Measurements from ENCODE around the gene ERBB2. TPM values are rescaled to one million over a fixed set of nuclear protein-coding genes. Genes with fewer than 3 reads are reported as not detected.

The ERBB2 gene
- total and polyA plus RNA-seq, 2 experiments from 2014 or later, result 46.2 to 196 TPM

GRCh38 chr17:39729280-39729851 lies 29.5 kb downstream of the ERBB2 start (continued):
- TF ChIP-seq JUNB (IDR thresholded peaks at IDR 0.05; ENCODE audit: unreplicated experiment) (no peak), POLR2AphosphoS5 (IDR thresholded peaks at IDR 0.05; ENCODE audit: low read depth) (no peak), ZNF462 (CRISPR knock-in tag; IDR thresholded peaks at IDR 0.05) (no peak), ZNF114 (CRISPR knock-in tag; IDR thresholded peaks at IDR 0.05) (no peak), EZH2 (IDR thresholded peaks at IDR 0.05; ENCODE audit: low read depth, unreplicated experiment) (no peak)

DNA sequence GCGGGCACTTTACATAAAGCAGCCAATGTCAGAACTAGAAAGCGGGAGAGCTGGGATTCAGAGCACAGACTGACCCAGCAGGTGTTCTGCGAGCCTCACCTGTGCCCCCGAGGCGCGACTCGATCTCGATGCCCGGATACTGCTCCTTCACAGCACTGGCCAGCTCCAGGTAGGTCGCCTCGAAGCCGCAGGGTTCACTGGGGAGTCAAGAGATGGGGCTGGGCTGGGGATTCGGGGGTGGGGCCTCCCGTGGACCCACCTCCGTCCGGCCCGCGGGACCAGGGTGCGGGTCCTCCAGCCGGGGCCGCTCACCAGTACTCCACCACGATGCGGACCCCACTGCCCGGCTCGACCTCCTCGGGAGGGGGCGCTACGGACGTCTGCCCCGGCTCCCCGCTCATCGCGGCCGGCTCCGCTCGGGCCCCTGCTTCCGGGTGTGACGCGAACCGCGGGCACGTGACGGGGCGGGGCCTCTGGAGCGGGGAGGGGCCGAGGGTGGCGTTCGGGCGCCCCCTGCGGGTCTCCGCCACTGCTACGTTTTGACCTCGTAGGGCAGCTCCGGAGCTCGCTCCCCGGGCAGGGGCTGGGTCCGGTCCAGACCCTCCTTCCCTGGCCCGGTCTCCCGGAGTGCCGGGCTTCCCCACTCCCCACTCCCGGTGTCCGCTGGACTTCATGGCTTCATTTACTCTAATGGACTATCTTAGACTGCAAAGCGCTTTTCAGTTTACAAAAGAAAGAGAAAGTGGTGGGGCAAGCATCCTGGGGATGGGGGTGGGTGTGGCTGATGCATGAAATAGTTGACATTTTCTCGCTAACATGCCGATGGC lies 30.4 kb downstream of the ERBB2 start, which contains the start of gene MIEN1:
TSS of gene MIEN1 (minus strand) at position 438 of the 827 bp plus-strand sequence. CDS start at position 401, 37 bp downstream.
- H3K9me3 Mint-ChIP-seq, result no peaks in the 10 kb centered on the region; the same call in 2 of the 3 replicates
- TF ChIP-seq CREB1 (CRISPR knock-in tag; IDR thresholded peaks at IDR 0.05; ENCODE audit: low read depth) (peak; percentile 95), NANOG (IDR thresholded peaks at IDR 0.05; ENCODE audit: borderline replicate concordance) (no peak), ZNF114 (CRISPR knock-in tag; IDR thresholded peaks at IDR 0.05) (no peak), POLR2AphosphoS5 (IDR thresholded peaks at IDR 0.05; ENCODE audit: low read depth) (peak; percentile 66), REST (IDR thresholded peaks at IDR 0.05; ENCODE audit: unreplicated experiment) (no peak), EZH2 (IDR thresholded peaks at IDR 0.05; ENCODE audit: low read depth, unreplicated experiment) (no peak)
- TF ChIP-seq, protein P1, sequence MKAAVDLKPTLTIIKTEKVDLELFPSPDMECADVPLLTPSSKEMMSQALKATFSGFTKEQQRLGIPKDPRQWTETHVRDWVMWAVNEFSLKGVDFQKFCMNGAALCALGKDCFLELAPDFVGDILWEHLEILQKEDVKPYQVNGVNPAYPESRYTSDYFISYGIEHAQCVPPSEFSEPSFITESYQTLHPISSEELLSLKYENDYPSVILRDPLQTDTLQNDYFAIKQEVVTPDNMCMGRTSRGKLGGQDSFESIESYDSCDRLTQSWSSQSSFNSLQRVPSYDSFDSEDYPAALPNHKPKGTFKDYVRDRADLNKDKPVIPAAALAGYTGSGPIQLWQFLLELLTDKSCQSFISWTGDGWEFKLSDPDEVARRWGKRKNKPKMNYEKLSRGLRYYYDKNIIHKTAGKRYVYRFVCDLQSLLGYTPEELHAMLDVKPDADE (IDR thresholded peaks at IDR 0.05), result no peak
- TF ChIP-seq, protein P2, sequence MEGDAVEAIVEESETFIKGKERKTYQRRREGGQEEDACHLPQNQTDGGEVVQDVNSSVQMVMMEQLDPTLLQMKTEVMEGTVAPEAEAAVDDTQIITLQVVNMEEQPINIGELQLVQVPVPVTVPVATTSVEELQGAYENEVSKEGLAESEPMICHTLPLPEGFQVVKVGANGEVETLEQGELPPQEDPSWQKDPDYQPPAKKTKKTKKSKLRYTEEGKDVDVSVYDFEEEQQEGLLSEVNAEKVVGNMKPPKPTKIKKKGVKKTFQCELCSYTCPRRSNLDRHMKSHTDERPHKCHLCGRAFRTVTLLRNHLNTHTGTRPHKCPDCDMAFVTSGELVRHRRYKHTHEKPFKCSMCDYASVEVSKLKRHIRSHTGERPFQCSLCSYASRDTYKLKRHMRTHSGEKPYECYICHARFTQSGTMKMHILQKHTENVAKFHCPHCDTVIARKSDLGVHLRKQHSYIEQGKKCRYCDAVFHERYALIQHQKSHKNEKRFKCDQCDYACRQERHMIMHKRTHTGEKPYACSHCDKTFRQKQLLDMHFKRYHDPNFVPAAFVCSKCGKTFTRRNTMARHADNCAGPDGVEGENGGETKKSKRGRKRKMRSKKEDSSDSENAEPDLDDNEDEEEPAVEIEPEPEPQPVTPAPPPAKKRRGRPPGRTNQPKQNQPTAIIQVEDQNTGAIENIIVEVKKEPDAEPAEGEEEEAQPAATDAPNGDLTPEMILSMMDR (conservative IDR thresholded peaks at IDR 0.05; ENCODE audit: low read depth in 2 of 2), result peak; percentile 68 to 74

More for the DNA sequence above, 30.4 kb downstream of the ERBB2 start, which contains the start of gene MIEN1:
- DNase-seq (ENCODE audit: low spot score) (peak; percentile 93), ATAC-seq (peak; percentile 89)
- peak within 1 kb of the TSS; percentile 90 for H3K27ac ChIP-seq (ENCODE audit: low read depth)
- no peaks in the 10 kb centered on the region for H3K9me2 ChIP-seq (ENCODE audit: insufficient read depth)
- peak within 1 kb of the TSS; percentile 95 for H3K4me2 ChIP-seq
- peak within 1 kb of the TSS; percentile 90 for H2AFZ ChIP-seq
- 0 out of 2 replicates have a peak, but pooled peaks cover 10% of the 10 kb centered on the region for H3K36me3 ChIP-seq (ENCODE audit: insufficient read depth)
- H3K27me3 ChIP-seq (ENCODE audit: insufficient read depth), result no peaks in the 10 kb centered on the region
- H3K79me2 ChIP-seq (replicated peaks; ENCODE audit: insufficient read depth), result no peaks in the 10 kb centered on the region
- H3K4me1 ChIP-seq (ENCODE audit: insufficient read depth), result peaks cover 15% of the 10 kb centered on the region
- Mint-ChIP-seq H3K4me1 (peaks cover 17% of the 10 kb centered on the region), H3K27me3 (ENCODE audit: insufficient read depth, low read depth, poor library complexity) (peaks cover 27% of the 10 kb centered on the region), H3K36me3 (ENCODE audit: low read depth) (peaks cover 37% of the 10 kb centered on the region), H3K27ac (peak within 1 kb of the TSS; percentile 88), H3K4me3 (peak within 1 kb of the TSS; percentile 85)
- no peaks in the 10 kb centered on the region; the same call in 1 of the 2 replicates for H4K20me1 ChIP-seq (replicated peaks; ENCODE audit: insufficient read depth)
- H3K4me3 ChIP-seq, result peak within 1 kb of the TSS; percentile 81
- H3F3A ChIP-seq (replicated peaks; ENCODE audit: low read depth), result peaks cover 16% of the 10 kb centered on the region

Data from GM23338 (cell line).